Activated CD4-positive, CD25-positive, alpha-beta regulatory T cell treated with anti-CD3 and anti-CD28 coated beads, Interleukin-2, amount 50 U/mL, for 24 hours (primary cell): ENCODE data around the gene TSKS.
A peak's percentile ranks its signal among the peaks of the same experiment; 100 is the strongest.

Source experiments
- ATAC-seq, 2 donors: fragments of 150-1000 bp; cut with Tn5 transposase; one replicate each; pipeline ENCODE4 v1.10.0; 2021; ENCODE audit warnings: mild to moderate bottlenecking in 1 of 2, moderate library complexity in 1 of 2

The TSKS gene, protein sequence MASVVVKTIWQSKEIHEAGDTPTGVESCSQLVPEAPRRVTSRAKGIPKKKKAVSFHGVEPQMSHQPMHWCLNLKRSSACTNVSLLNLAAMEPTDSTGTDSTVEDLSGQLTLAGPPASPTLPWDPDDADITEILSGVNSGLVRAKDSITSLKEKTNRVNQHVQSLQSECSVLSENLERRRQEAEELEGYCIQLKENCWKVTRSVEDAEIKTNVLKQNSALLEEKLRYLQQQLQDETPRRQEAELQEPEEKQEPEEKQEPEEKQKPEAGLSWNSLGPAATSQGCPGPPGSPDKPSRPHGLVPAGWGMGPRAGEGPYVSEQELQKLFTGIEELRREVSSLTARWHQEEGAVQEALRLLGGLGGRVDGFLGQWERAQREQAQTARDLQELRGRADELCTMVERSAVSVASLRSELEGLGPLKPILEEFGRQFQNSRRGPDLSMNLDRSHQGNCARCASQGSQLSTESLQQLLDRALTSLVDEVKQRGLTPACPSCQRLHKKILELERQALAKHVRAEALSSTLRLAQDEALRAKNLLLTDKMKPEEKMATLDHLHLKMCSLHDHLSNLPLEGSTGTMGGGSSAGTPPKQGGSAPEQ

DNA sequence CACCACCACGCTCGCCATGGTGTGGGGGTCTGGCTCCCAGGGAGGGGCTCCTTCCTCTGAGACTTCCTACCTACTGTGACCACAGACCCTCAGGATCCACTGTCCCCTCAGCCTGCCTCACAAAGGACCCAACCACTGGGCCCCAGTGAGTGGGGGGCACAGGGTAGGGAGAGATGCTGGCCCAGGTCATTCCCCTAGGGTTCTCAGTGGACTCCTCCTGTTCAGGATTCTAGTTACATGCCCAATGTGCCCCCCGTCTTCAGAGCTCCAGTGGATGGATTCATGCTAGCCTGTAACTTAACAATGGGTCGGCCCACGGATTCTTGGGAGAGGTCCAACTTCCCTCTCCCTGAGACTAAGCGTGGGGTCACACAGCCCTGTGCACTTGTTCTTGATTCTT, at the start of gene TSKS:
TSKS (minus strand) TSS at position 77 of the 400 bp plus-strand sequence; CDS start at position 18, 59 bp downstream.
- ATAC-seq, result no peak

DNA sequence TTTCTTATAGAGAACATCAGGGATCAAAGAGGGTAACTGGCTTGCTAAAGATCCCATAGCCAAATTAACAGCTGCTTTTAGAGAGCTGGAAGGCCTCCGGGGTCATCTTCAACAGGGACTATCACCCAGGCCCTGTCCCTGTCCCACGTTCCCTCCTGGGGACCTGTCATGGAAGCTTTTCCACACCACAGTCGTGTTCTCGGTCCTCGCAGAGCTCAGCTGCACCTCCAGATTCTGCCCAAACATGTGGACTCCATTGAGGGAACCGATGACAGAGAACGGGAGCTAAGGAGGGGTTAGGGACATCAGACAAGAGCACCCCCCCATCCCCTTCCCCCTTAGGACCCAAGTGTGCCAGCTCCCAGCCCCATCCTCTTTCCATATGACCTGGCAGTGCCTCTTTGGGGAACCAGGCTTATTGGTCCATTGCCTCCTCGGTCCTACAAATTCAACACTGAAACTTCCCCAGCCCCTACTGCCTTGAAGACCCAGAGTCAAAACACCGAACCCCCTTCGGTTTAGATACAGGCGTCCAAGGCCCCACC, 49.4 kb upstream of the TSKS start:
- ATAC-seq, result no peak

DNA sequence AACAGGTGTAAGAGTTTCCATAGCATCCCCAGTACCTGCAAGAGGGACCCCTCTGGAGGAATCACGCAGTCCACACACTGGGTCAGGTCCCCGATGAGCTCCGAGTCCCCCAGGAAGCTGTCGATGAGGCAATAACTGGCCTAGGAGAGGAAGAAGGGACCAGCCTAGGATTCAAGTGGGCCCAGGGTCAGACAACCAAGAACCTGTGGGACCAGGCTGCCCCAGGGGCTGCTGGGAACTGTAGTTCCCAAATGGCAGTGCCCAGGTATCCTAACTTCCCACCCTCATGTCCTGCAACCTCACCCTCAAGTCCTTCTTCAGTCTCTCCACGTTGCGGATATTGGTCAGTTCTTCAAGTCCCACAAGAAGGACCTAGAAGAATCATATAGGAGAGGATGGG, 48.2 kb upstream of the TSKS start:
- ATAC-seq, result no peak

DNA sequence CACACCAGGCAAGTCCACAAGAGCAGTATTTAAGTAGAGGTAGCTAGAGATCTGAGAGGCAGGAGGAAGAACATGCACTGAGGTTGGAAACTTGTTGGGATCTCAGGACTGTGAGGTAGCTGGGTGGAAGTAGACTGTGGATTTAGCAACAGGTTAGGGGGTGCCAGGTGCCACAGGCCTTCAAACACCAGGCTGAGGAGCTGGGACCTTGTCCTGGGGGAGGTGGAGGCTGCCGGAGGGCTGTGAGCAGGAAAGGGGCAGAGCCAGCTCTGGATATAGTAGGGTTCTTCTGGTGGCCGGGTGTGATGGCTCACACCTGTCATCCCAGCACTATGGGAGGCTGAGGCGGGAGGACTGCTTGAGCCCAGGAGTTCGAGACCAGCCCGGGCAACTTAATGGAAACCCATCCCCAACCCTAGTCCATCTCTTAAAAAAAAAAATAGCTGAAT, 46.9 kb upstream of the TSKS start:
- no peak for ATAC-seq

DNA sequence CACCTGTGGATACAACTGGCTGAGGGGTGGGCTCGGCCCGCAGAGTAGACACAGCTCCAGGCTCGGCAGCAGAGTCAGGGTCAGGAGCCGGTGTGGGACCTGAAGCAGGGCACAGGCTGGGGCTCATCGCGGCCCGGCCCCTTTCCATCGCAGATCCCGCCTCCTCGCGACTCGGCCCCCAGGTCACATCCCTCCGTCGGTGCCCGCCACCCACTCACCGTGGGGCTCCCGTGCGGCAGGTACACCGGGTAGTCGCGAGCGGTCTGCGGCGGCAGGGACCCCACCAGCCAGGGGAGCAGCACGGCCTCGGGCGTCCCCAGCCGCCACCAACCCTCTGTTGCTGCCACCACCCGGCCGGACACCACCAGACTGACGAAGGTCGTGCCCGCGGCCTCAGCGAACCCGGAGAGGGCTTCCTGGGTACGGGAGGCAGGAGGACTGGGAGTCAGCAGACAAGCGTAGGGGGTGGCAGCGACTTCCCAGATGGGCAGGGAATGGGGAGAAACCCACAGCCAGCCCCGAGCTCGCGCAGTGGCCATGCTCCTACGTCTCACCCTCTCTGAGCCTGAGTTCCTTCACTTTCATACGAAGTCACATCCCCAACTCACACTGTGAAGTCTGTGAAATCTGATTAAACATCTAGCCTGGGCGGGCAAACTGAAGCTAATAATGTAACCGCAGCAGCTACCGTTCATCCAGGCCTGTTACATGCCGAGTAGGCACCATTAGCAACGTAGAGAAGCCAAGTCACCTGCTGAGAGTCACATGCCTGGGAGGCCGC, 46.2 kb upstream of the TSKS start:
- ATAC-seq, result peak; percentile 23 to 30

DNA sequence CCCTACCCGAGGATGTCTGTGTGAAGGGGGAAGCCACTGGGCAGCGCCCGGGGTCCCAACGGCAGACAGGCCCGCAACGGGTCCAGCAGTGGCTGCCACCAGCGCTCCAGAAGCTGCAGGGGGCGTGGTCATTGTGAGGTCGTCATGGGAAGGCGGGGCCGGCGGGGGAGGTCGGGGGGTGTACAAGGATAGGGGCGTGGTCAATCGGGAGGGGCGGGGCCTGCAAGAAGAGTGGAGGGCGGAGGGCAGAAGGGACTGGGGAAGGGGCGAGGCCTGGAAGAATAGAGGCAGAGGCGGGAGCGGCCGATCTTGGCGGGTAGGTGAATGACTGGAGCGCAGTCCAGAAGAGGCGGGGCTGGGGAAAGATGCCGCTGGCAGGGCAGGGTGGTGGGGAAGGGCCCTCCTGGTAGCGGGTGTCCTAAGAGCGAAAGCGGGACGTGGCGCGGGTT, 45.6 kb upstream of the TSKS start:
- ATAC-seq, result peak; percentile 31 to 37

DNA sequence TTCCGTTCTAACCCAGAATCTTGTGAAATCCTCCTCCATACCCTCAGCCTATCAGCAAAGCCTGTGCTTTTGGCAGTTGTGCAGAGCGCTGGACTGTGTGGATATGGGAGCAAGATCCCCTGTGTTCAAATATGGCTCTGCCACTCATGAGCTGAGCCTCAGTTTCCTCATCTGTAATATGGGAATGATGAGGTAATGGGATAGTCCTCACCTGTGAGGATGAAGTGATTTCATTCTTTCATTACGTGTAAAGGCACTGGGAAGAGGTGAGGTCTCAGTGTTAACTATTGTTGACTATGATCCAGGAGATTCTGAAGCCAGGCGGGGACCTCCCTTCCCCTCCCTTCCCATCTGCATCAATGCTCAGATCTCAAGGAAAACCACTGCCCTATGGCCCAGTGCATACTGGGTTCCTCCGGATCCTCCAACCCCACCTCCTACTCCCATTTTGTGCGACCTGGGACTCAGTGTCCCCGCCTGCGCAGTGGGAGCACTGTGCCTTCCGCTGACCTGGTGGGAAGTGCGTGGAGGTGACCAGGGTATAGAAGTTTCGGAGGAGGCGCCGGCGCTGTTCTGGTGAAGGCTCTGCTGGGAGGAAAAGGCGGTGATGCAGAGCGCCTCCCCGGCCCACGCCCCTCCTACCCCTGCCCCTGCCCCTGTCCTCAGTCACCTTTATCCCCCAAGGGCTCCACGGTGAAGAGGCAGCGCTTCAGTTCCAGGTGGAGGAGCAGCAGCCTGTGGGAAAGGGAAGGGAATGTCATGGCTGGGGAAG, 45.0 kb upstream of the TSKS start:
- ATAC-seq, result no peak

DNA sequence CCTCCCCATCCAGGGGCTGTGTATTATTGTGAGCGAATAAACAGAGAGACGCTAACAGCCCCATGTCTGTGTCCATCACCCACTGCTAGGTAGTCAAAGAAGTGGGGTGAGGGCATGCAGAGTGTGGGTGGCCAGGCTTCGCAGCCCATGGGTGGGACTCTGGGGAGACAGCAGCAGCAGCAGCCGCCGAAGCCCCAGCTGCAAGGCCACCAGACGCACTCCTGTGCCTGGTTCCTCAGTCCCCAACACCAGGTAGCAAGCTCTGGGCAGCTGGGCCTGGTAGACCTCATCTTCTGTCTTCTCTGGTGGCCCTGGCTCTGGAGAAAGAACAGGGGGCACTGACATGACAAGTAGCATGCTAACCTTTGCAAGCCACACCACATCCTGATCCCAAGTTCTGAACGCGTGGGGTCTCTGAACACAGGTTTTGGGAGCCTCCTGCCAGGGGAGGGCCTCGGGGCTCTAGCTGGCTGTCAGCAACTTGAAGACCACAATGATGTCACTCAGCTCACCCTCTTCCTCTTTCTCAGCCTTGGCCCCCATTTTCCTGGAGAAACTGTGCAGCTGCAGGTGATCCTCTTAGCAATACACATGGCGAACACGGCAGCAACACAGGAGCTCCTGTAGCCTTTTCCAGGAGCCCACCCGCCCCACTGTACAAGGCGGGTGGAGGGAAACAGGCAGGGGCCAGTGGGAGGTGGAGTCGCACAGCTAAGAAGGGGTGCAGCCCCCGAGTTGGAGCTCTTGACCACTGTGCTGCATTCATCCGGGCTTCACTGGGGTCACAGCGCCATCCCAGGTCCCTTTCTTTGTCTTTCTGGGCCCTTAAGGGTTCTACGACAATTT, 44.2 kb upstream of the TSKS start:
- ATAC-seq, result no peak

DNA sequence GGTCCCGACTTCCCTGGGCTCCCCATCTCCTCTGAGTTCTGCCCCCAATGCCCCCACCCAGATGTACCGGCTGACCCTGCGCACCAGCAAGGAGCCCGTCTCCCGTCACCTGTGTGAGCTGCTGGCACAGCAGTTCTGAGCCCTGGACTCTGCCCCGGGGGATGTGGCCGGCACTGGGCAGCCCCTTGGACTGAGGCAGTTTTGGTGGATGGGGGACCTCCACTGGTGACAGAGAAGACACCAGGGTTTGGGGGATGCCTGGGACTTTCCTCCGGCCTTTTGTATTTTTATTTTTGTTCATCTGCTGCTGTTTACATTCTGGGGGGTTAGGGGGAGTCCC, 43.5 kb upstream of the TSKS start:
- ATAC-seq, result no peak

DNA sequence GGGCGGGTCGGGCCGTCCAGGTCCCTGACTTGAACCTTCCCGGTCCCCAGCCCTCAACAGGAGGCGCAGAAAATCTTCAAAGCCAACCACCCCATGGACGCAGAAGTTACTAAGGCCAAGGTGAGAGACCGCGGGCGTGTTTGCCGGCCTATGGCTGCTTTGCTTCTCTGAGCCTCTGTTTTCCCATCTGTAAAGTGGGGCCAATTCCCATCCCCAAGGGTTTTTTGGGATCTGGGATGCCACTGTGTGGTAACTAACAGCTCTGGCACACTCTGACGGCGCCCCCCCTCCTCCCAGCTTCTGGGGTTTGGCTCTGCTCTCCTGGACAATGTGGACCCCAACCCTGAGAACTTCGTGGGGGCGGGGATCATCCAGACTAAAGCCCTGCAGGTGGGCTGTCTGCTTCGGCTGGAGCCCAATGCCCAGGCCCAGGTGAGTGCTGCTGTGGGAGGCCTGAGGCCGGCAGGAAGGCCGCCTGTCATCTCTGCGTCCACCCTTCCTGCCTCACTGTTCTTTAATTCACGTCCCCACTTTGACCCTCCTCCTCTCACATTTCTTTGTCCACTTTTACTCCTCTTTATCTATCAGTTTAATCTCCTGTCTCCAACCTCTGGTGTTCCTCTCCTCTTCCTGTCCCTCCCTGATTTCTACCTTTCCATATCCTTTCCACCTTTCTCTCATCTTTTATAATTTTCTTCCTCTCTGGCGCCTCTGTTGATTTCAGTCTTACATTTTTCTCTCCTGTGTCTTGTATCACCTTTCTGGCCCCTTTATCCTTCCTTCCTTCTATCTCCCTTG, 42.9 kb upstream of the TSKS start:
- no peak for ATAC-seq

DNA sequence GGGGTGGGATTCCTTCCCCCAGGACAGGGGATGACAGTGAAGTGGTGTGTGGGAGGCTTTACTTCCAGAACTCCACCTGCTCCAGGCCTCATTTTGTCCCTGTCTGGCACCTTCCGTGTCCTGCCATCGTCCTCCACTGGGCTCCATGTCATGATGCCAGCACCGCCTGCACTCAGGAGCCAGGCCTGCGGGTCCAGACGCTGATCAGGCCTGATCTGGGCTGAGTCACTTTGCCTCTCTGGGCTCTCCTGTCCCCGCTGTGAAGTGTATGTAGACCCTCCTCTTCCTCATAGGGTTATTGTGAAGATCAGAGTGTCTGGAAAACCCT, 40.4 kb upstream of the TSKS start:
- ATAC-seq, result no peak

DNA sequence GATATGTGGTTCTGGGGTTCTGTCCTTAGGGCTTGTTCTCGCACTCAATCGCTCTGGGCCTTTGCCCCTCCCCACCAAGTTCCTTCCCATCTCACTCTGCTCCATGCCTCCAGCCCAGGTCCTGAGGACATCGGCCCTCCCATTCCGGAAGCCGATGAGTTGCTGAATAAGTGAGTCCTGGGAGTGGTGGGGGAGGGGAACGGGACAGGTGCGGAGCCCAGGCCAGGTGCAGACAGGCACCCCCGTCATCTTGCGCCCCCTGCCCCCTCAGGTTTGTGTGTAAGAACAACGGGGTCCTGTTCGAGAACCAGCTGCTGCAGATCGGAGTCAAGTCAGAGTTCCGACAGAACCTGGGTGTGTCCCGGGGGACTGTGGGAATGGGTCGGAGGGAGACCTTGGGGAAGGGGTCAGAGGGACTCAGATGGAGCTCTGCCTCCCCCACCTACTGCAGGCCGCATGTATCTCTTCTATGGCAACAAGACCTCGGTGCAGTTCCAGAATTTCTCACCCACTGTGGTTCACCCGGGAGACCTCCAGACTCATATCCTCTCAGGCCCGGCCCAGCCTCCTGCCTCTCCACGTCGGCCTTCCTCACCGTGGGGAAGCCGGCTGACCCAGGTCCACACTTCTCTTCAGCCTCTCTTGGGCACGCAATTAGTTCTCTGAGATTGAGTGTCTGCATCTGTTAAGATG, 39.9 kb upstream of the TSKS start:
- ATAC-seq, result no peak

DNA sequence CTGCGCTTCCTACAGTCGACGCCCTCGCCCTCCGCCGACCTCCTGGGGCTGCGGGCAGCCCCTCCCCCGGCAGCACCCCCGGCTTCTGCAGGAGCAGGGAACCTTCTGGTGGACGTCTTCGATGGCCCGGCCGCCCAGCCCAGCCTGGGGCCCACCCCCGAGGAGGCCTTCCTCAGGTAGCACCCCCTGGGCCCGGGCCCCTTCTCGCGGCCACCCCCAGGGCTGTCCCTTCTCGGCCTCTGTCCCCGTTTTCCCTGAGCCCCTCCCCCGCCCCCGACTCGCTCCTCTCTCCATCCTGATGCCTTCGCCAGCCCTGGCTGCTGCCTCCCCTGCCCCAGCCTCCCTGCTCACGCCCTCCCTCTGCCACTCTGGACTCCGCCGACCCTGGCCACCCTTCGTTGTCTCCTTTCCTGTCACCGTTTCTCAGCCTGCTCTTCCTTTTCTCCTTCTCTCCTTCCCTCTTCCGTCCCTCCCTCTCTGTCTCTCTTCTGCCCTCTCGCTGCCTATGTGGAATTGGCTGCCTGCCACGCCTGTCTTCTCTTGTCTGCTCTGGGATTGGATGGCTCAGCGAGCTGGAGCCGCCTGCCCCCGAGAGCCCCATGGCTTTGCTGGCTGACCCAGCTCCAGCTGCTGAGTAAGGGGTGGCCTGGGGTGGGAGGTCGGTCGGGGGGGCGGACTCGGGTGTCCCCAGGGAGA, 39.0 kb upstream of the TSKS start:
- ATAC-seq, result no peak

DNA sequence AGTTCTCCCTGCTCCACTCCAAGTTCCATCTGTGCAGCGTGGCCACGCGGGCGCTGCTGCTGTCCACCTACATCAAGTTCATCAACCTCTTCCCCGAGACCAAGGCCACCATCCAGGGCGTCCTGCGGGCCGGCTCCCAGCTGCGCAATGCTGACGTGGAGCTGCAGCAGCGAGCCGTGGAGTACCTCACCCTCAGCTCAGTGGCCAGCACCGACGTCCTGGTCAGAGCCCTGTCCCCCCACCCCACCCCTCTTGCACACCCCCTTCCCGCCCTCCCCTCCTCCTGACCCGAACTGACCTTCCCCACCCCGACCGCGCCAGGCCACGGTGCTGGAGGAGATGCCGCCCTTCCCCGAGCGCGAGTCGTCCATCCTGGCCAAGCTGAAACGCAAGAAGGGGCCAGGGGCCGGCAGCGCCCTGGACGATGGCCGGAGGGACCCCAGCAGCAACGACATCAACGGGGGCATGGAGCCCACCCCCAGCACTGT, 38.3 kb upstream of the TSKS start:
- no peak for ATAC-seq

DNA sequence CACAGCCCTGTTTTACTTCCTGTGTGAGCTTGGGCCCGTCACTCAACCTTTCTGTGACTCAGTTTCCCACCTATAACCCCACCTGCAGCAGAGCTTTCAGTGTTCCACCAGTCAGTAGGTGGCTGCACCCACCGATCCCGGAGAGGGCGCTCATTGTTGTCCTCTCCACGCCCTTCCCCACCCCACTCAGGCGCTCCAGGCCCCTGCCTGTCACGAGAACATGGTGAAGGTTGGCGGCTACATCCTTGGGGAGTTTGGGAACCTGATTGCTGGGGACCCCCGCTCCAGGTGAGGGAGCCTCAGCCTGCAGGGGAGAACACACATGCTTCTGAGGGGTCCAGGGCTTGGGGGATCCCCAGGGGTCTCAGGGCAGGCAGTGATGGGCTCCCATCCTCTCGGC, 37.7 kb upstream of the TSKS start:
- ATAC-seq, result no peak

DNA sequence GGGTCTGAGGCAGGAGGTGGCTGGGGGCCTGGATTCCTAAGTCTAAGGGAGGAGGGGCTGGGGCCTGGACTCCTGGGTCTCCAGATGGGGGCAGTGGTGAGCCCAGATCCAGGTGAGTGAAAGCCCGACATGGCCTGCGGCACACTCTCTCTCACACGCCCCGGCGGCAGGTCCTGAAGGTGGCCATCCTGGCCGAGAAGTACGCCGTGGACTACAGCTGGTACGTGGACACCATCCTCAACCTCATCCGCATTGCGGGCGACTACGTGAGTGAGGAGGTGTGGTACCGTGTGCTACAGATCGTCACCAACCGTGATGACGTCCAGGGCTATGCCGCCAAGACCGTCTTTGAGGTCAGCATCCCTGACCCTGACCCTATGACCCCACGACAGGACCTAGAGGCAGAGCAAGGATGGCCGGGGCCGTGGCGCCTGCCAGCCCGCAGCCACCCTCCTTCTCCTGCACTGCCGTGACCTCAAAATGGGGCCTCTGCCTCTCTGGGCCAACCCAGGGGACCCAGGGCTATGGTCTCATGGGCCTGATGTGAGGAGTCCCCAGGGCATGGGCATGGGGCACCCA, 36.8 kb upstream of the TSKS start:
- no peak for ATAC-seq

DNA sequence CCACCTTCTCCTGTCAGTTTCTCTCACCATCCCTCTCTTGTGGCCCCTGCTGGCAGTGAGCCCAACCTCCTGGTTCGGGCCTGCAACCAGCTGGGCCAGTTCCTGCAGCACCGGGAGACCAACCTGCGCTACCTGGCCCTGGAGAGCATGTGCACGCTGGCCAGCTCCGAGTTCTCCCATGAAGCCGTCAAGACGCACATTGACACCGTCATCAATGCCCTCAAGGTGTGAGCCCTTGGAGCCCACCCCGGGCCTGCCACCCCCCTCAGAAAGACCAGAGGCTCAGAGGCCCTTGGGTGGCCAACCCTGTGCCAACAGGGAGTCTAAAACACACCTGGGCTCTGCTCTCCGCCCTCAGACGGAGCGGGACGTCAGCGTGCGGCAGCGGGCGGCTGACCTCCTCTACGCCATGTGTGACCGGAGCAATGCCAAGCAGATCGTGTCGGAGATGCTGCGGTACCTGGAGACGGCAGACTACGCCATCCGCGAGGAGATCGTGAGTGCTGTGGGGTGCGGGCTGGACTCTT, 36.2 kb upstream of the TSKS start:
- ATAC-seq, result no peak

DNA sequence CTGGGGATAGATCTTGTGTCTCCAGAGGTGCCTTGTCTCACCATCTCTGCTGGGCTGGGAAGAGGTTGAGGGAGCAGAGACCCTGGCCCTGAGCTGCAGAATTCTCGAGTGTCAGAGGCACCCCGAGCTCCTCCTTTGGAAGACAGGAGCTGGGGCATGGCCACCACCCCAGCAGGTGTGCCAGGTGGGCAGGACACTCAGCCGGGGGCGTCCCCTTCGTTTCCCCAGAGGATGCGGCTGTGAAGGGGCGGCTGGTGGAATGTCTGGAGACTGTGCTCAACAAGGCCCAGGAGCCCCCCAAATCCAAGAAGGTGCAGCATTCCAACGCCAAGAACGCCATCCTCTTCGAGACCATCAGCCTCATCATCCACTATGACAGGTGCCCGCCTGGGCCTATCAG, 35.5 kb upstream of the TSKS start:
- ATAC-seq, result no peak

DNA sequence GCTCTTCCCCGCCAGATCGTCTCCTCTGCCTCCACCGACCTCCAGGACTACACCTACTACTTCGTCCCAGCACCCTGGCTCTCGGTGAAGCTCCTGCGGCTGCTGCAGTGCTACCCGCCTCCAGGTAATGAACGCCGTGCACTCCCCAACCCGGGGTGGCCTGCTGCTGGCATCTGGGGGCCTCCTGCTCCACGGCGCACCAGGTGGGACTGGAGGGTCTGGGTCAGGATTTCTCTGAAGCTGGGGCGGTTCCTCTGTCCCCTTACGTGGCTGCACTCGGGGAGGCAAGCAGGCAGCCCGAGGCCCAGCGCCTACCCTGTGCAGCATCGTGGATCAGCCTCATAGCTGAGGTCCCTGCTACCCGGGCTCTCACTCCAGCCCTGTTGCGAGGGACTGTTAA, 32.5 kb upstream of the TSKS start:
- no peak for ATAC-seq
